ELR (cell line): ENCODE results near the gene SPON1.

Experiments
- DNase-seq: peaks from one replicate; pipeline ENCODE4 v3.0.0-alpha.2; 2015; ENCODE audit warnings: low read depth

SPON1 gene

GRCh38 chr11:13944016-13944415 is 18.5 kb upstream of the SPON1 start:
- no peak for DNase-seq

DNA sequence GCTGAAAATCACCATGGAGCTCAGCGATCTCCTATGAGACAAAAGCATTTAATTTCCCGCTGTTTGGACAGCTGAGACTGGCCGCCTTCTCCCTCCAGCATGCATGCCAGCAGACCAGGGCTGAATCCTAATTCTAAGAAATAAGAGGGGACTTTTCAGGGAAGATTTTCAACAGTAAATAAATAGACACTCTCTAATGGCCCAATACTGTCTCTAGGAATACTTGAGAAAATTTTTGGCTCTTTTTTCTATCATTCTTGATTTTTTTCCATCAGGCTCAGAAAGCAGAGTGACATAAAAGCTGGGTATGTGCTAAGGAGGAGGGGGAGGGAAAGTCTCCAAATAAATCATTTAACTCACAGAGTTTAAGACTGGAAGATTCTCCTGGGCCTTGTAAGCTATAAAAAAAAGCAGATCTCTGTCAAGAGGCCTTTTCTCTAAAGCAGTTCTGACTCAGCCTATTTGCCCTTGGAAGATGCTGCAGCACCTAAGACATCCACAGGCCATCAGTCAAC is 17.6 kb upstream of the SPON1 start:
- DNase-seq = no peak

DNA sequence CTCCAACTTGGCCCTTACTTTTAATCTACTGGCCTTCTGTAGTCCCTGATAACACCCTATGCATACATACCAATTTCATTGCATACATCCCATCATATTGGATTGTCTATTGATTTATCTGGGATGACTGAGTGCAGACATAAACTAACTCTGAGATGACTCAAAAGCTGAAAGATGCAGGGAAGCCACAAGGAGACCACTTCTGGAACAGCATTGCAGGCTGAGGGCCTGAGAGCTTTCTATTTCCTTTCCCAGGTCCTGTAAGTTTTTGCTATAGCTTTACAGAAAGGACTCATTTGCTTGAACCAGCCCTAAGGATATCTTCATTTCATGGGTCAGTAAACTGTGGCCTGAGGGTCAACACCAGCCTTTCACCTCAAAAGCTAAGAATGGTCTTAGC is 15.1 kb upstream of the SPON1 start:
- peak; percentile 53 for DNase-seq

- DNase-seq = peak; percentile 18
These were observed 12.6 kb upstream of the SPON1 start for GRCh38 chr11:13949876-13950275.

DNA sequence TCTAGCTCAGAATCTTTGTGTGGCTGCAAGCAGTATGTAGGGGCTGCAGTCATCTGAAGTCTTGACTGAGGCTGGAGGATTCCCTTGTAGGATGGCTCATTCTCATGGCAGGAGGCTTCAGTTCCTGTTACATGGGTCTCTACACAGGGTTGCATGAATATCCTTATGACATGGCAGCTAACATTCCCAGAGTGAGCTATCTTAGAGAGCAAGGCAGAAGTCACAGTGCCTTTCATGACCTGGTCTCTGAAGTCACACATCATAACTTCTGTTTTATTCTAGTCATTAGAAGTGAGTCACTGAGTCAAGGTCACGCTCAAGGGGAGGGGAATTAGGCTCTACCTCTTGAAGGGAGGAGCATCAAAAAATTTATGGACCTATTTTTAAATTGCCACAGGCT is 10.3 kb upstream of the SPON1 start:
- no peak for DNase-seq

GRCh38 chr11:13952668-13953067 is 9.9 kb upstream of the SPON1 start:
- no peak for DNase-seq

- DNase-seq = no peak
These were observed 7.9 kb upstream of the SPON1 start for GRCh38 chr11:13954591-13954990.

- peak; percentile 73 for DNase-seq
These were observed 6.5 kb upstream of the SPON1 start for GRCh38 chr11:13955971-13956421.

DNA sequence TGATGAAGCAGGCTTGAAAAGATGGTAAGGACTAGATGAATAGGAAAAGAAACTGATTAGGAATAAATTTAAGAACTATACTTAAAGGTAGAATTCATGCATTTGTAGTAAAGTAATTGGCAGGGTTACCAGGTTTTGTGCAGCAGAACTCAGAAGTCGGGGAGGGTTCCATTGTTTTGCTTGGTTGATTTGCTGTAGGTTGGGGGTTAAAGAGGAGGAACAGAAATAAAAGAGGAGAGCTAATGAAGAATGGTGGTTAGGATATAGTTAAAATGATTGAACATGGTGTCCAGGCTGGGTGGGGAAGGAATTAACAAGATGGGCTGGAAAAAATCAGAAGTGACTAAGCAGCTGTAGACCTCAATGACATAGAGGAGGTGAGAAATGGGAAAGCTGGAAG is 5.5 kb upstream of the SPON1 start:
- no peak for DNase-seq

GRCh38 chr11:13958641-13959400 is 3.7 kb upstream of the SPON1 start:
- DNase-seq = no peak

DNA sequence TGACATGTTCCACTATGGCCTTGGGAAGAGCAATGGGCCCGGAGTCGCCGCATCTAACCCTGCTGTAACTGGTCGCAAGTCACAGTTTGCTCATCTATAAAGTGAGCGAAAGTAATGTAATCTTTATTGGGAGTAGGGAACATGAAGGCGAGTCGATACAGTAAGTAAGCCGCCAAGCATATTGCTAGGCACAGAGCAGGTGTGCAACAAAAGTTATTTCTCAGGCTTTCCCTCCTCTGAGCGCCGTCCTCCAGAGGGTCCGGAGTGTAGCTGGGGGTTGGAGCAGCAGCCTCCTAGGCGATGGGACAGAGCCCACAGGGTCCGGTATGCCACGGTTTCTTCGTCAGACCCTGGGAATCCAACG is 343 bp upstream of the SPON1 start:
- DNase-seq = no peak

GRCh38 chr11:13963169-13963948 is 836 bp downstream of the SPON1 start:
- DNase-seq = no peak

GRCh38 chr11:13963949-13964770 is 1.6 kb downstream of the SPON1 start:
- no peak for DNase-seq

GRCh38 chr11:13964771-13965074 is 2.2 kb downstream of the SPON1 start:
- DNase-seq = no peak

DNA sequence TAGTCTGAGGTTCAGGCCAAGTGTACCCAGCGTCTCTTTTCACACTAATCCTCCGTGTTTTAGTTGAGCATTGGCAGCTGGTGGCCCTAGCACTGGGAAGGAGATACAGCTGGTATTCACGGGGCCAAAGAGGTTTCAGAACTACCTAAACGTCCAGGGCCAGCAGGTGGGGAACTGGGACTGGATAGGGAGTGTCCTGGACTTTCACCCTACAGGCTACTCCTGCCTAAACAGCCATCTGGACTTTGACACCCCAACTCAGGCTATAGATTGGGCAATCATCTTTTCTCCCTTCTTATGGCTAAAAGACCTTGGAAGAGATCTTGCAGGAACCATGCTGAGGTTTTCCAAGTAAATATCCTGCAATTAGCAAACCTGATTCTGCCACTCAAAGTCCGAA is 2.8 kb downstream of the SPON1 start:
- no peak for DNase-seq

DNA sequence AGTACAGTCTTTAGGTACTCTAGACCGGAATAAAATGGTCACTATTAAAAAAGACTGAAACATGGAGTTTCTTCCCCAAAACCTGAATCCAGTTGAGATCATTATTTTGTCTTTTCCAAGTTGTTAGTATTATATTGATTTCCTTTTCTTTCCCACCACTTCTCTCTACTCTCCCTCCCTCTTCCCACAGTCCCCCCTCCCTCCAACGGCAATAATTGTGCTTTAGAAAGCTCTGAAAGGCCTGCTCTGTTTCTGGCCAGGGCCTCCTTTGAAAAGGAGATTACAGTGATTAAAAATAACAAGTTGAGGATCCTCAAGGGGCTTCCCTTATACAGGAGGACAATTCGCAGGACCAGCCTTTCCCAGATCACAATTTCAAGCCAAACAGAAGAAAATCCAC is 3.5 kb downstream of the SPON1 start:
- DNase-seq = no peak

GRCh38 chr11:13966486-13966885 is 4.0 kb downstream of the SPON1 start:
- no peak for DNase-seq

DNA sequence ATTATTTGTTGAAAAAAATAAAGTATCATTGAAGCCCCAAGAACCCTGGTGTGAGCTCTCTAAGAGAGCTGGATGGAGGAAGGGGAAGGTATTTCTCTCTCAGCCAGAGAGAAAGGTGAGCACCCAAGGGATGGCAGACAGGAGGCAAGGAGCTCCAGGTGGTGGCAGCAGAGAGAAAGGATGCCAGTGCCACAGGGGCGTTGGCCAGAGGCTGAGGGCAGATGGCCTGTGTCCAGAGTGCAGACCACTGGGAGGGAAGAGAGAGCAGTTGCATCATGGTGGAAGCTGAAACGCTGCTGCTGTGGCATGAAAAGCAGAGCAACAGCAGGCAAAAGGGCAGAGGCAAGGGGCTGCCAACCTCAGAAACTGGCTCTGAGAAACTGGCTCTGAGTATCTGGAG is 8.5 kb downstream of the SPON1 start:
- peak; percentile 30 for DNase-seq

DNA sequence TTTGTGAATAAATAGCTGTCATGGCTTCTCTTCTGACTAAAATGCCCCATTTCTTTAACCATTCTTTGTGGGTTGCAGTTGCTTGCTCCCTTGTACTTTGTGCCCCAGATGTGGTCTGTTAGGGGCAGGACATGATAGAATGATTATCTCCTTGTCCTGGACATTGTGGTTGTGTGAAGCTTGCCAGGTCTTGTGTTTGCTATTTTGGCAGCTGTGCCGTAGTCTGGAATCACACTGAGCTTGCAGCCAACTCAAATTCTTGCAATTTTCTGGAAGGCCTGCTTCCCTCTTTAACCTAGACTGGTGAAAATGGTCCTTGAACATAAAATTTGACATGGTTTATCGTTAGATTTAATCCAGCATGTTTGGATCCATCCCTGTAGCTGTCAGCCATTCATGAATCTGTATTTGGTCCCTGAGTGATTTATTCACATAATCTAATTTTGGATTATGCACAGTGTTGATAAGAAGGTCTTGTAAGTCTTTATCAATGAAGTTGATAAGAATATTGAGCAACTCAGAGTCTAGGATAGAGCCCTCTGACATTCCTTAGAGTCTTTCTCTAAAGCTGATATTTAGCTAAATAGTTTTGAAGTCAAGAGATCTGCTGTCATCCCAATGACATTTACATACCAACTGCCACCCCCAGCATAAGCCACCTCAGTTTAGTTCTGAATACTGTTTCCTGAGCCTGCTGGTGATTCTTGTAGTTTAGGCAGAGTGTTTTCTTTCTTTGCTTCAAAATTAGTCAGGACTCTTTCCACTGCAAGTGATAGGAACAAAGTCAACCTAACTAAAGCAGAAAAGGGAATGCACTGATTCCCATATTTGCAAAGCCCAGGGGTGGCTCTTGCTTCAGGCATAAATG is 9.8 kb downstream of the SPON1 start:
- no peak for DNase-seq

GRCh38 chr11:13972944-13973343 is 10.4 kb downstream of the SPON1 start:
- no peak for DNase-seq

GRCh38 chr11:13974631-13975030 is 12.1 kb downstream of the SPON1 start:
- no peak for DNase-seq
